Effector CD8-positive, alpha-beta T cell (primary cell): Measurements from ENCODE around the gene NSUN2.
"Not testable (repeated sequence)": the region's sequence is repeated elsewhere in the genome, so short reads cannot be mapped to it uniquely, and the experiment has no call there.

Experiments used
- DNase-seq: peaks from one replicate; lab custom pipeline; 2025; lab: John Stamatoyannopoulos, UW
- total RNA-seq, 4 experiments: gene quantifications; one replicate each; lab custom pipeline; 2026; lab: John Stamatoyannopoulos, UW

NSUN2 gene
- total RNA-seq, result 101 to 134 (median 119) reads per million in 4 experiments

GRCh38 chr5:6632888-6633468 lies at the start of gene NSUN2, which contains the start of gene SRD5A1:
TSS of gene NSUN2 (minus strand) at chr5:6633044. CDS start at chr5:6632979, 65 bp downstream.
TSS of gene SRD5A1 (plus strand) at chr5:6633440. CDS start at chr5:6633577, 137 bp downstream.
- peak; percentile 84 for DNase-seq

DNA sequence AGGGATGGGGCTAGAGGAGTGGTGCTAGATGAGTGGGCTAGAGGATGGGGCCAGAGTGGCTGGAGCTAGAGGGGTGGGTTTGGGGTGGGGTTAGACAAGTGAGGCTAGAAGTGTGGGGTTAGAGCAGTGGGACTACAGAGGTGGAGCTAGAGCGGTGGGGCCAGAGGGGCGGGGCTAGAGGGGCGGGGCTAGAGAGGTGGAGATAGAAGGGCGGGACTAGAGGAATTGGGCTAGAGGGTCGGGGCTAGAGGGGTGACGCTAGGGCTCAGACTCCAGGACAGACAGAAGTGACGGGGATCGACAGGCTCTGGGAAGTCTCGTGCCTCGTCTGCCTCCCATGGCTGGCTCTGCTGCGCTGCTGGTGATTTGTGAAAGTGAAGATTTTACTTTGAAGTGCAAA lies 49.4 kb upstream of the NSUN2 start:
- DNase-seq, result no peak

DNA sequence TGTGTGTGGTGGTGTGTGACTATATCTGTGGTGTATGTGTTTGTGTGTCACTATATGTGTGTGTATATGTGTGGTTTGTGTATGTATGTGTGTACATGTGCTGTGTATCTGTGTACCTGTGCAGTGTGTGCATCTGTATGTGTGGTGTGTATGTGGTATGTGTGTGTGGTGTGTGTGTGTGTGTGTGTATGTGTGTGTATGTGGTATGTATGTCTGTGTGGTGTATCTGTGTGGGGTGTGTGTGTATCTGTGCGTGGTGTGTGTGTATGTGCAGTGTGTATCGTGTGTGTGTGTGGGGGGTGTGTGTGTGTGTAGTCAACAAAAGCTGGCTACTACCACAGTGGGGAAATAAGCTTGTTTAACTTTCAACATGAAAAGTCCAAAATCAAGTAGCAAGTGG lies 48.8 kb upstream of the NSUN2 start:
- no peak for DNase-seq

- DNase-seq, result no peak
These were observed 48.1 kb upstream of the NSUN2 start for GRCh38 chr5:6680922-6681321.

DNA sequence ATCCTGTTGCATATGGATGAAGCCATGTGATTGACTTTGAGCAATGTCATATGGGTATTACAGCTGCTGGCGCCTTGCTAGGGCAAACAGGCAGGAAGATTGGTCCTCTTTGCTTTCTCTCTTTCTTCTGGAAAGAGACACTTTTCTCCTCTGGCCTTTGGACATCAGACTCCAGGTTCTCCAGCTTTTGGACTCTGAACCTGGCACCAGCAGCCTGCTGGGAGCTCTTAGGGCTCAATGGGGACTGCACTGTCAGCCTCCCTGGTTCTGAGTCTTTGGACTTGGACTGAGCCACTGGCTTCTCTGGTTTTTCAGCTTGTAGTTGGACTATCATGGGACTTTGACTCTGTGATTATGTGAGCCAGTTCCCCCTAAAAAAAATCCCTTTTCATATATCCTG lies 45.5 kb upstream of the NSUN2 start:
- no peak for DNase-seq

GRCh38 chr5:6676702-6677101 lies 43.9 kb upstream of the NSUN2 start:
- DNase-seq, result no peak

DNA sequence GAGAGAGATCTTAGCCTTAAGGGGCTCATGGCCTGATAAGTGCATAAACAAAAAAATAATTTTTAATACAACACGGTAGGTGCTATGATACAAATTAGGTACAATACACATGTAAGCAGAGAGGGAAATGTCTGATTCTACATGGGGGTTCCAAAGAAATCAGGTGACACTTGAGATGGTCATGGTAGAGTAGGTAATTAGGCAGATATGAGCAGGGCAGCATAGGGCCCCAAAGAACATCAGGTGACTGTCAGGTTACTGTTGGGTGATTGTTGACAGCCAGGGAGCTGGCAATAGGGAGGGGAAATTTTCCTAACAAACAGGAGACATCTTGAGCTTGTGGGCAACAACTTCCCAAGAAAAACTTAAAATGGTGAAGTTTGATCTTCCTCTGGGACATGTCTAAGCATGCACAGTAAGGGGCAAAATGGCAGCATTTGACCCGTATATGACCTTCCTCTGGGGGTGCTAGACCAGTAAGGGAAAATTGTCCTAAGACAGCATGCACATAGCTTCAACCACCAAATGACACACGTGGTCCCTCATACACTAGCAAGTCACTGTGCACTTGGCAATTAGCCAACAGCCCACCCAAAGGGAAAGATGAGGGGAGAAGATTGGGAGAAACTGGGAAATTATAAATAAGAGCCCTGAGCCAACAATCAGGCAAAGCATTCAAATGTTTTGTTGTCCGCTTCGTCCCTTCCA lies 43.1 kb upstream of the NSUN2 start:
- DNase-seq, result no peak

GRCh38 chr5:6674886-6675285 lies 42.0 kb upstream of the NSUN2 start:
- DNase-seq, result no peak

GRCh38 chr5:6674421-6674820 lies 41.6 kb upstream of the NSUN2 start:
- no peak for DNase-seq

DNA sequence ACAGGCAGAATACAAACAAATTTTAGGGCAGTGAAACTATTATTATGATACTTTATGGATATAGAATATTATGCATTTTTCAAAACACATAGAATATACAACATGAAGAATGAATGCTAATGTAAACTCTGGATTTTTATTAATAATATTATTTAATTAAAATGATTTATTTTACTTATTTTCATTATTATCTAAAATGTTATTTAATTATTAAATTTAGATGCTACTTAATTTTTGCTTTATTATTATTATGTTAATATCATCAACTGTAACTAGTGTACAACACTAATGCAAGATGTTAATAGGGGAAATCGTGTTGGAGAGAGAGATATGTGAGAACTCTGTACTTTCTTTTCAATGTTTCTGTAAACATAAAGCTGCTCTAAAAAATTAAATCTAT lies 41.1 kb upstream of the NSUN2 start:
- no peak for DNase-seq

DNA sequence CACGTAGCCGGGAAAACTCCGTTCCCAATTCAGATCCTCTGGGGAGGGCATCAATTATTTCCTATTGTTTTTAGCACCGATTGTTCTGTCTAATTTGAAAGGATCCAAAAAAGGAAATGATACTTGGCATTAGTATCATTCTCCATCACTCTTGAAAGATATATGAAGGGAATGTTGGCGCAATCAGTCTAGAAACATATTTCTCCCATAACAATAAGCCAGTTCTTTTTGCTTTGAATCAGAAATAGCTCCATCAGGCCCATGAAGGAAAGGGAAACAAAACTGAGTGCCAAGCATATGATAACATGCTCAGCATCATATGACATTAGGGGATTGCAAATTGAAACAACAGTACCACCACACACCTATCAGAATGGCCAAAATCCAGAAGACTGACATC lies 40.2 kb upstream of the NSUN2 start:
- no peak for DNase-seq

- not testable (repeated sequence) for DNase-seq
These were observed 35.9 kb upstream of the NSUN2 start for GRCh38 chr5:6668717-6669116.

DNA sequence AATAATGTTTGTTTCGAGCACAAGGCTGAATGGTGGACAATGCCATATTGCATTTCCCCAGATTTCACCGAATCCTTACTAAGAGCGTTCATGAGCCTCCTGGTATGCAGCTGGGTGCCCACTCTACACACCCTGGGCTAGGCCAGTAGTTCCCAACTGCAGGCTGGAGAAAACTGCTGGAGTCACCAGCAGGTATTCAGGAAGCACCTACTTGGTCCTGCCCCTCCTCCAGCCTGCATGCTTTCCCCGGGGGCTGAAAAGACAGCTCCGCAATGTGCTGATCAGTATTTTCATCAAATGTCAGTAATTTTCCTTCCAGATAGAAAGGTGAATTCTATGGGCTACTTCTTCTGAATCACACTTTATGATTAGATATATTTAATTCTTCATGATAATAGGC lies 34.8 kb upstream of the NSUN2 start:
- no peak for DNase-seq

DNA sequence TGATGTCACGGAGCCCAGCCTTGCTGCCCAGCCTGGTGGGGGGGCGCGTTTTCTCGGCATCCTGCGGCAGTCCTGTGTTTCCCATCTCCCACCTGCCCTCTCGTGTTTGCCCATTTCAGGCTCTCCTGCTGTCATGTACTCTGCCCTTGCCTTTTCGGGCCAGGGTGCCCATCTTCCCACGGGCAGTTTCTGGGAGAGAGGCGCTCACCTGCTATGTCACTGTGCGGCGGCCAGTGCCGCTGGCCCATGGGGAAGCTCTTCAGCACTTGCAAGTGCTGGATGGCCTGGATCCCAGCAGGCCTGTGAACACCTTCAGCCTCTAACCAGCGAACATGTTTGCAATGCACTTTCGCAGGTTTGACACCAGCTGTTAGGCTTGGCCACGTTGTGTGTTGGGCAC lies 33.9 kb upstream of the NSUN2 start:
- DNase-seq, result no peak

DNA sequence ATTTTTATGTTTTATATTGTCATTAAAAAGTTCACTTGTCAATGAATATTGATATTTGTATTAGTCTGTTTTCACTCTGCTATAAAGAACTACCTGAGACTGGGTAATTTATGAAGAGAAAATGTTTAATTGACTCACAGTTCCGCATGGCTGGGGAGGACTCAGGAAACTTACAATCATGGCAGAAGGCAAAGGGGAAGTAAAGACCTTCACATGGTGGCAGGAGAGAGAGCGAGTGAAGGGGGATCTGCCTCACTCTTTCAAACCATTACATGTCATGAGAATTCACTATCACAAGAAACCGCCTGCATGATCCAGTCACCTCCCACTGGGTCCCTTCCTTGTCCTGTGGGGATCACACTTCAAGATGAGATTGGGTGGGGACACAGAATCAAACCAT lies 27.8 kb upstream of the NSUN2 start:
- DNase-seq, result no peak

DNA sequence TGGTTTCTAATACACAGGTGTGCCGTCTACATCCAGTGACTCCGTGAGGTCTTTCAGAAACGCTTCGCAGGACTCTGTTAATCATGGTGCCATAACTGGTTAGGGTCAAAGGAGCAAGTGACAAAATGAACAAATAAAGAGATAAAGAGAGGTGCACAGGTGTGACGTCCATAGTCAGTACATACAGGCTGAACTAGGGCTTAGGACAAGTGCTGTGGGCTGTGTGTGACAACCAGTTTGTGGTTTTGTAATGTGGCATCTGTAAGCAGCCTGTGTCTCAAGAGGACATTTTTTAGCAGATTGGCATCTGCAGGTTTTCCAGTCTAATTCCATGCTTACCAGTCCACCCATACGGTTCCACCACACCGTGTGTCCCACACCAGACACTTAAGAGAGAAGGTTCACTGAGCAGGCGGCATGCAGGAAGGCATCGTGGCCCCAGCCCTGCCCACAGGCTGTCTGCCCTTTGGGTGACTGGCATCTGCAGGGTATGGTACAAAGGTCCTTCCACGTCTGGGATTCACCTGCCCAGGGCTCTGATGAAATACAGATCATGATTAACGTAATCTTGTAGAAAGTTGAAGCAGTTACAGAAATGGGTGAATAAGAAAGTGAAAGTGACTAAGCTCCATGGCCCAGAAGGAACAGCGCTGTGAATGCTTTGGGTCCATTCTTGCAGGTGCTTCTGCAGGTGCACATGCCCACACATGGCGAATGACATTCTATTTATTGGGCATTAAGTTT lies 27.3 kb upstream of the NSUN2 start:
- DNase-seq, result no peak

GRCh38 chr5:6656680-6657079 lies 23.8 kb upstream of the NSUN2 start:
- DNase-seq, result no peak

GRCh38 chr5:6655432-6655831 lies 22.6 kb upstream of the NSUN2 start:
- no peak for DNase-seq

- no peak for DNase-seq
These were observed 19.2 kb upstream of the NSUN2 start for GRCh38 chr5:6652025-6652424.

- no peak for DNase-seq
These were observed 16.8 kb upstream of the NSUN2 start for GRCh38 chr5:6649681-6650080.

DNA sequence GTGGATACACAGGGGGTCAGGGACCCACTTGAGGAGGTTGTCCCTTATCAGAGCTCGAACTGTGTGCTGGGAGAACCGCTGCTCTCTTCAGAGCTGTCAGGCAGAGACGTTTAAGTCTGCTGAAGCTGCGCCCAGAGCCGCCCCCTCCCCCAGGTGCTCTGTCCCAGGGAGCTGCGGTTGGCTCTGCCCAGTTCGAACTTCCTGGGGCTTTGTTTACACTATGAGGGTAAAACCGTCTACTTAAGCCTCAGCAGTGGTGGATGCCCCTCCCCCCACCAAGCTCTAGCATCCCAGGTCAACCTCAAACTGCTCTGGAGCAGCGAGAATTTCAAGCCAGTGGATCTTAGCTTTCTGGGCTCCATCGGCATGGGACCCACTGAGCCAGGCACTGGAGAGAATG lies 16.3 kb upstream of the NSUN2 start:
- DNase-seq, result no peak

DNA sequence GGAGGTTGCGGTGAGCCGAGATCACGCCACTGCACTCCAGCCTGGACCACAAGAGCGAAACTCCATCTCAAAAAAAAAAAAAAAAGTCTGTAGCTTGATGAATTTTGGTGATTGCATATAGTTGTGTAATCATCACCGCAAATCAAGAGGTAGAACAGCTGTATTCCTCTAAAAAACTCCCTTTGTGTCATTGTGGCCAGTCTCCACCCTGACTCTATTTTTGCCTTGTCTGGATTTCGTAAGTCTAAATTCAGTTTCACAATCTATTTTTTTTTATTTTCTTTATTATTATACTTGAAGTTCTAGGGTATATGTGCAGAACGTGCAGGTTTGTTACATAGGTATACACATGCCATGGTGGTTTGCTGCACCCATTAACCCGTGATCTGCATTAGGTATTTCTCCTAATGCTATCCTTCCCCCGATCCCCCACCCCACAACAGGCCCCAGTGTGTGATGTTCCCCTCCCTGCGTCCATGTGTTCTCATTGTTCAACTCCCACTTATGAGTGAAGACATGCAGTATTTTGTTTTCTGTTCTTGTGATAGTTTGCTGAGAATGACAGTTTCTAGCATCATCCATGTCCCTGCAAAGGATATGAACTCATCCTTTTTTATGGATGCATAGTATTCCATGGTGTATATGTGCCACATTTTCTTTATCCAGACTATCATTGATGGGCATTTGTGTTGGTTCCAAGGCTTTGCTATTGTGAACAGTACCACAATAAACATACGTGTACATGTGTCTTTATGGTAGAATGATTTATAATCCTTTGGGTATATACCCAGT lies 12.9 kb upstream of the NSUN2 start:
- not testable (repeated sequence) for DNase-seq
